ENCODE results near the gene ADORA1. TPM values are rescaled to one million over a fixed set of nuclear protein-coding genes. Genes with fewer than 3 reads are reported as not detected.

Gene ADORA1
- total and polyA plus RNA-seq, 2 of the 4 experiments (the other 2 are of a cell fraction) = 0.36 to 0.56 TPM

GRCh38 chr1:203084588-203085527, 42.7 kb upstream of the ADORA1 start:
- no peak overlapping the region for H3K27ac ChIP-seq (ENCODE audit: insufficient read depth, low read length)

More at GRCh38 chr1:203084588-203085527, 42.7 kb upstream of the ADORA1 start:
- BruUV-seq (replicated peaks) = no TSS peak
- no peak overlapping the region for H3K14ac ChIP-seq (replicated peaks; ENCODE audit: low read depth, low read length)
- no peak overlapping the region for H3K18ac ChIP-seq (ENCODE audit: low read depth, low read length)
- CTCF ChIA-PET = interaction anchor here (0.7 kb wide), 1 partner anchor 45 kb away, joined by 3 read pairs; no protein-coding TSS in a partner anchor
- H4K91ac ChIP-seq (ENCODE audit: insufficient read depth, low read depth, low read length) = no peak overlapping the region
- H3K4ac ChIP-seq (ENCODE audit: low read depth, low read length) = no peak overlapping the region
- WGBS, 2 experiments (ENCODE audit: extremely low coverage in 2 of 2, insufficient read length in 1 of 2) = 84% methylated on average over 6 of the region's 14 CpGs; no CpG with 5 or more reads in 1 of the 2 experiments
- dilution Hi-C loops (cut with HindIII; ENCODE audit: low sequenced_read_pairs, unreplicated experiment) = no loop called here
- H4K20me1 ChIP-seq (ENCODE audit: insufficient read depth, low read length) = no peaks in the 10 kb centered on the region
- TF ChIP-seq RAD21 (IDR thresholded peaks at IDR 0.05; ENCODE audit: low read length) = peak; percentile 25; the same call in 1 of the 2 replicates
- no peak for TF ChIP-seq CEBPB (IDR thresholded peaks at IDR 0.05; ENCODE audit: low read depth, low read length)
- peak; percentile 41 for TF ChIP-seq CTCF (conservative IDR thresholded peaks at IDR 0.05; ENCODE audit: low read depth, low read length)
- H3K9me3 ChIP-seq (ENCODE audit: control insufficient read depth, insufficient read depth, low read length) = no peaks in the 10 kb centered on the region
- no peaks in the 10 kb centered on the region for H3K36me3 ChIP-seq (ENCODE audit: control insufficient read depth, insufficient read depth, low read length)
- no peak overlapping the region for H2BK120ac ChIP-seq (ENCODE audit: low read depth, low read length)
- no peak for DNase-seq
- H4K8ac ChIP-seq (ENCODE audit: low read depth in 2 of 2, low read length in 2 of 2) = no peak overlapping the region
- POLR2A ChIA-PET (ENCODE audit: unreplicated experiment) = no interaction called here
- H3K27me3 ChIP-seq (ENCODE audit: control insufficient read depth, insufficient read depth, low read length) = peaks cover 67% of the 10 kb centered on the region
- no peak overlapping the region for H2BK5ac ChIP-seq (ENCODE audit: low read depth, low read length, poor library complexity, severe bottlenecking)
- H2BK15ac ChIP-seq (ENCODE audit: low read depth, low read length) = no peak overlapping the region
- no peak overlapping the region for H2AK9ac ChIP-seq (replicated peaks; ENCODE audit: low read depth, low read length, poor library complexity)
- H3K4me3 ChIP-seq (ENCODE audit: insufficient read depth, low read depth, low read length) = no peak overlapping the region
- H3K23ac ChIP-seq (ENCODE audit: low read depth, low read length) = no peak overlapping the region
- no peak overlapping the region for H2AK5ac ChIP-seq (ENCODE audit: low read depth, low read length)
- no peaks in the 10 kb centered on the region for H3K4me1 ChIP-seq (ENCODE audit: control insufficient read depth, insufficient read depth, low read length)
- no peak overlapping the region for H3K56ac ChIP-seq (ENCODE audit: extremely low read depth, insufficient read depth, low read length)
- intact Hi-C loops (cut with micrococcal nuclease) = no loop called here
- no peak for ATAC-seq (ENCODE audit: low read depth)
- no peak overlapping the region for H4K5ac ChIP-seq (ENCODE audit: low read depth, low read length)
- no peak overlapping the region for H2AFZ ChIP-seq (replicated peaks; ENCODE audit: low read length, poor library complexity)
- in situ Hi-C loops (cut with MboI; ENCODE audit: low sequenced_read_pairs) = no loop called here
- H3K9ac ChIP-seq (ENCODE audit: low read depth, low read length) = no peak overlapping the region
- H3K9me1 ChIP-seq (ENCODE audit: insufficient read depth, low read length) = no peaks in the 10 kb centered on the region
- H3K79me1 ChIP-seq (ENCODE audit: low read depth in 1 of 2, low read length in 2 of 2) = no peaks in the 10 kb centered on the region
- no peak overlapping the region for H3K4me2 ChIP-seq (ENCODE audit: low read depth, low read length)
- H2BK20ac ChIP-seq (ENCODE audit: low read depth, low read length) = no peak overlapping the region

Data from IMR-90 (cell line).